HUES64 (cell line): ENCODE data around the gene ABHD12.

Source experiments
- H3K27ac ChIP-seq: 2 replicates; pipeline ENCODE4 v1.7.0; 2013; ENCODE audit warnings: low read depth, low read length, inconsistent platforms
- H3K27me3 ChIP-seq: 2 replicates; pipeline ENCODE4 v1.6.1; 2013; ENCODE audit warnings: mild to moderate bottlenecking, low read length; ENCODE audit not compliant: insufficient read depth
- H3K36me3 ChIP-seq: 2 replicates; pipeline ENCODE4 v1.6.1; 2013; ENCODE audit warnings: mild to moderate bottlenecking, low read length; ENCODE audit not compliant: insufficient read depth
- H3K4me1 ChIP-seq: 2 replicates; pipeline ENCODE4 v1.6.1; 2013; ENCODE audit warnings: mild to moderate bottlenecking, low read length, moderate library complexity; ENCODE audit not compliant: insufficient read depth
- H3K4me3 ChIP-seq: 2 replicates; pipeline ENCODE4 v1.5.1; 2013; ENCODE audit warnings: mild to moderate bottlenecking, low read length, moderate library complexity
- H3K9ac ChIP-seq: 2 replicates; pipeline ENCODE4 v1.6.1; 2013; ENCODE audit warnings: mild to moderate bottlenecking, low read depth, low read length
- H3K9me3 ChIP-seq: 2 replicates; pipeline ENCODE4 v1.6.1; 2013; ENCODE audit warnings: low read depth, low read length; ENCODE audit not compliant: insufficient read depth
- WGBS: fragments of 150-250, 120-280 bp; methylation state at CpG from one replicate; pipeline ENCODE4 v1.1.7; 2013; ENCODE audit warnings: missing lambda C conversion rate; 5-methylcytosine and 5-hydroxymethylcytosine counted together

The ABHD12 gene

DNA sequence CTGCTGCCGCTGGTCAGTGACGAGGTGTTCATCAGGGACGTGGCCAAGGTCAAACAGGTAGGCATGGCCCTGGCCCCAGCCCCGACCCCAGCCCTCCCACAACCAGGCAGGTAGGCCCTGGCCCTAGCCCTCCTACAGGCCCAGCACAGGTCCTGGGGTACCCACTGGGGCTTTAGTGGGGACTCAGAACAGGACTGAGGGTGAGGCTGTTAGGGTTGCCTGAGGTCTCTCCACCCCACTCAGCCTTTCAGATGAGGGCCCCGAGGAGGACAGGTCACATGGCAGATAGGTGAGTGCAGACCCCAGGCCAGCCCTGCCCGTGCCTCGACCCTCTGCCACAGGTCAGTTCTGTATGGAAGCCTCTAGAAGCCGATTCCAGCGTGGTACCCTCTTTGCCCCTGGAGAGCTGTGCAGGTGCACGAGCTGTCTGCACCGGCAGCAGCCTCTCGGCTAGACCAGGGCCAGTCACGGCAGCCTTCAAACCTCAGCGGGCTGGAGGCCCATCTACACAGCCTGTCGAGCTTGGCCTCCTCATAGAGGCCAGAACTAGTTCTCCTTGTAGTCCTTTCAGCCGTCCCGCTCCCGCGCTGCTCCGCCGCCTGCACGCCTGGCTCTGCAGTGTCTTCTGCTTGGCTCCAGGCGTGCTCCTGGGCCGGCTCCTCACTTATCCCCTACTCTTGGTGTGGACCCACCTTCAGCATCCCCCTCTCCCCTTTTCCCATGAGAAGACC lies 107.2 kb downstream of the ABHD12 start:
- Histone ChIP-seq H3K9me3 (no peaks in the 10 kb centered on the region), H3K9ac (no peak overlapping the region), H3K4me1 (no peaks in the 10 kb centered on the region), H3K27ac (no peak overlapping the region), H3K4me3 (no peak overlapping the region), H3K27me3 (no peaks in the 10 kb centered on the region), H3K36me3 (peaks cover 83% of the 10 kb centered on the region)
- WGBS = 95% methylated on average over 24 of the region's 24 CpGs

- Histone ChIP-seq H3K36me3 (peaks cover 85% of the 10 kb centered on the region), H3K27ac (no peak overlapping the region), H3K4me3 (no peak overlapping the region), H3K27me3 (no peaks in the 10 kb centered on the region), H3K9me3 (no peaks in the 10 kb centered on the region), H3K4me1 (no peaks in the 10 kb centered on the region), H3K9ac (no peak overlapping the region)
- 92% methylated on average over 11 of the region's 11 CpGs for WGBS
Observed at GRCh38 chr20:25282796-25283195, 107.8 kb downstream of the ABHD12 start.

- no peaks in the 10 kb centered on the region for H3K27me3 ChIP-seq
- no peaks in the 10 kb centered on the region for H3K4me1 ChIP-seq
- no peak overlapping the region for H3K4me3 ChIP-seq
- 92% methylated on average over 22 of the region's 22 CpGs for WGBS
- H3K27ac ChIP-seq = no peak overlapping the region
- peaks cover 85% of the 10 kb centered on the region for H3K36me3 ChIP-seq
- H3K9me3 ChIP-seq = no peaks in the 10 kb centered on the region
- H3K9ac ChIP-seq = no peak overlapping the region
Observed at GRCh38 chr20:25282034-25282781, 108.4 kb downstream of the ABHD12 start.

DNA sequence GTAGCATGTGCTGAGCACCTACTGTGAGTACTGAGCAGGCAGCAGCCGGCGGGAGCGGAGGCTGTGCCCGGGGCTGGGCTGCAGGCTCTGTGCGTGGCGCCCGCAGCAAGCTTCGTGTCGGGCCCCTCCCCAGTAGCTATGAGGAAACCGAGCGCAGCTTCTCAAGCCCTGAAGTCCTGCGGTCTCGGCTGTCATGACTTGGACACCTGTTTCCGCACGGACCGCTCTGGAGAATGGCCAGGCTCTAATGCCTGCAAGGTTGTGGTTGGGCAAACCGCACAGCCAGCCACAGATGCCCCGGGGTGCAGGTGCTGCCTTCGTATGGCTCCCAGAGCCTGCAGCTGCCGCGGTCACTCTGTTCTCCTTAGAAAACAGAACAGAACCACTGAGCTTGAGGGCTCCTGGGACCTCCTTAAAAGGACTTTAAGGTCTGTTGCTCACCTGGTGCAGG lies 109.1 kb downstream of the ABHD12 start:
- H3K9ac ChIP-seq = no peak overlapping the region
- H3K4me1 ChIP-seq = no peaks in the 10 kb centered on the region
- peaks cover 85% of the 10 kb centered on the region for H3K36me3 ChIP-seq
- H3K27me3 ChIP-seq = no peaks in the 10 kb centered on the region
- no peak overlapping the region for H3K27ac ChIP-seq
- no peak overlapping the region for H3K4me3 ChIP-seq
- no peaks in the 10 kb centered on the region for H3K9me3 ChIP-seq
- WGBS = 94% methylated on average over 21 of the region's 21 CpGs

DNA sequence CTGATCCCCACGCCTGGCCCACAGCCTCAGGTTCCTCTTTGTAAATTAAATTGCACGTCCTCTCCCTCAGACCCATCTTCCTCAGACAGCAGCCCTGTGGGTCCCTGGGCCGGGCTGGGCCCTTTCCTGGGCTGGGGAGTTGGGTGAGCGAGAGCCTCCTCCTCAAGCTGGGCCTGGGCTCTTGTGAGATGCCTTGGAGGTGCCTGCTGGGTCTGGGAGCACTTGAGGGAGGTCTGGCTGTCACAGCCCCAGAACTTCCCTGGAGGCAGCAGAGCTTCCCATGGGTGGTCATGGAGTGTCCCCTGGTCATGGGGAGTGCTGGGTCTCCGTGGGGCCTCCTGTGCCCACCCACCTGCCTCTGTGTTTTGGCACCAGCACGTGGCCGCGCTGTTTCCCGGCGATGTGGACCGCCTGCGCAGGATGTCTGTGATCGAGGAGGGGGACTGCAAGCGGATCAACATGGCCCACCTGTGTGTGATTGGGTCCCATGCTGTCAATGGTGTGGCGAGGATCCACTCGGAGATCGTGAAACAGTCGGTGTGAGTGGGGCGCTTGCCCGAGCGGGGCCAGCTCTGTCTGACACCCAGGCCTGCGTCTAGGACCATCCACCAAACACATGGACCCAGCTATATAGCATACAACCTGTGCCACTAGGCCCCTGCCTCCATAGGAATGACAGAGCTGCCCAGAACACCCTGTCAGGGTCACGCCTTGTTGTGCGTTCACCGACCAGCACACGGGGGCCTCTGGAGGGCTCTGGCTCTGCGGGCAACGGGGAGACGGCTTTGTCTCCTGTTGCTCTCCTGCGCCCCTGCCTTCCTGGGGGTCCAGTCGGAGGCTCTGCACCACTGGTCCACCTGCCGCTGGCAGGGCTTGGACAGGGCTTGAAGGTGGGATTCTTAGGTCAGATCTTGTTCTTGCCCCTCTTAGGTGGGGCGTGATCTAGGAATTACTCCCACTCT lies 109.8 kb downstream of the ABHD12 start:
- H3K9ac ChIP-seq = no peak overlapping the region
- peaks cover 83% of the 10 kb centered on the region for H3K36me3 ChIP-seq
- H3K27ac ChIP-seq = no peak overlapping the region

GRCh38 chr20:25280051-25280573 lies 110.5 kb downstream of the ABHD12 start:
- Histone ChIP-seq H3K36me3 (peaks cover 75% of the 10 kb centered on the region), H3K9me3 (no peaks in the 10 kb centered on the region), H3K4me1 (no peaks in the 10 kb centered on the region), H3K27me3 (no peaks in the 10 kb centered on the region), H3K9ac (no peak overlapping the region), H3K27ac (no peak overlapping the region), H3K4me3 (no peak overlapping the region)
- 95% methylated on average over 15 of the region's 15 CpGs for WGBS

More for the DNA sequence above, 109.8 kb downstream of the ABHD12 start:
- Histone ChIP-seq H3K9me3 (no peaks in the 10 kb centered on the region), H3K4me1 (no peaks in the 10 kb centered on the region), H3K27me3 (no peaks in the 10 kb centered on the region), H3K4me3 (no peak overlapping the region)
- WGBS = 94% methylated on average over 33 of the region's 33 CpGs

- WGBS = 97% methylated on average over 9 of the region's 9 CpGs
- Histone ChIP-seq H3K9ac (no peak overlapping the region), H3K4me3 (no peak overlapping the region), H3K9me3 (no peaks in the 10 kb centered on the region), H3K36me3 (peaks cover 74% of the 10 kb centered on the region), H3K27me3 (no peaks in the 10 kb centered on the region), H3K4me1 (no peaks in the 10 kb centered on the region), H3K27ac (no peak overlapping the region)
Observed at GRCh38 chr20:25279403-25279802, 111.2 kb downstream of the ABHD12 start.

DNA sequence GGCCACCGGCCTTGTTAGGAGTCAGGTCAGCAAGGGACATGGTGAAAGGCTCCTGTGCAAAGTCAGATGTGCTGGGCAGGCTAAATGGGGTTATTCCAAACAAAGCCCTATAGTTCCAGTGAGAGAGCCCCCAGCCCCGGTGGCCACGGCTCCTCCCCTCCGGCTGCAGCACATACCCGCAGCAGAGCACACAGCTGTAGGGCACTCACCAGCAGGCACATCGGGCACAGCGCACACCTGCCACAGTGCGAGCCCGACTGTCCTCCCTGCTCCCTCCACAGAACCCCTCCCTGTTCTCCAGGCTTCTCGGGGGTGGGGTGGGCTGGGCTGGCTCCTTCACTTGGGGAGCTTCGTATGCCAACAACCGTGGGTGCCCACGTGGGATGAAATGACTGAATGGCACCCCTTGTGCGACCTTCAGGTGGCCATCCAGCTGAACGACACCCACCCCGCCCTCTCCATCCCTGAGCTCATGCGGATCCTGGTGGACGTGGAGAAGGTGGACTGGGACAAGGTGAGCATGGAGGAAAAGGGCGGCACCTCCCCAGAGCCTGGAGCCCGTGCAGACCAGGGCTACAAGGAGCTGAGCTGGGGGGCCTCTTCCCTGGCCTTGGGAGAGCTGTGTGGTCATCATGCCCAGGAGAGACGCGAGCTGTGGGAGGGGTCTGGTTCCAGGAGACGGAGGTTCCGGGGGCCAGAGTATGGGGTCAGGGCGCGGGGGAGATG lies 111.8 kb downstream of the ABHD12 start:
- H3K4me3 ChIP-seq = no peak overlapping the region
- no peaks in the 10 kb centered on the region for H3K9me3 ChIP-seq
- H3K36me3 ChIP-seq = peaks cover 74% of the 10 kb centered on the region
- no peaks in the 10 kb centered on the region for H3K4me1 ChIP-seq
- H3K27ac ChIP-seq = no peak overlapping the region
- WGBS = 94% methylated on average over 26 of the region's 26 CpGs
- H3K9ac ChIP-seq = no peak overlapping the region
- H3K27me3 ChIP-seq = no peaks in the 10 kb centered on the region

DNA sequence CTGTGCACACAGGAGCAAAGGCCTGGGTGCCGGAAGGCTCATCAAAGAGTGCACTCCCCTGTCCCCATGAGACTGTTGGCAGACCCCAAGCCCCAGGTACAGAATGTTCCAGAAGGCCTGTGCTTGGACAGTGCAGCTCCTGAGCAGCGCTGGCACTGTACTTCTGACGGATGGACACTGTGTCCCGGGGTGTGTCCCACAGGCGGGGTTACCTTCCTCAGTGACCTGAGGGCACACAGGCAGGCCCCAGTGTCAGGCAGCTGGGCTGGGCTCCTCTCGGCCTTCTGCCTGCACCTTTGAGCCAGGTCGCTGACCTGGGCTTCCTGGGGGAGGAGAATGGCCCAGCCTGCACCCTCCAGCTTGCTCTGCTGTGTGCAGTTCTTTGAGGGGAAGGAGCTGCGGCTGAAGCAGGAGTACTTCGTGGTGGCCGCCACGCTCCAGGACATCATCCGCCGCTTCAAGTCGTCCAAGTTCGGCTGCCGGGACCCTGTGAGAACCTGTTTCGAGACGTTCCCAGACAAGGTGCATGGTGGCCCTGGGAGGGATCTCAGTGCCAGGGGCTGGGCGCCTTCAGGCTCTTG lies 112.6 kb downstream of the ABHD12 start:
- Histone ChIP-seq H3K27ac (no peak overlapping the region), H3K4me1 (no peaks in the 10 kb centered on the region), H3K9me3 (no peaks in the 10 kb centered on the region), H3K27me3 (no peaks in the 10 kb centered on the region), H3K9ac (no peak overlapping the region), H3K4me3 (no peak overlapping the region), H3K36me3 (peaks cover 71% of the 10 kb centered on the region)
- WGBS = 94% methylated on average over 19 of the region's 19 CpGs
